CD4-positive, alpha-beta T cell treated with Interleukin-12 subunit alpha and Interleukin-12 subunit beta, for 1 hour (primary cell): Measurements from ENCODE around the gene MICAL2.
"Not testable (repeated sequence)": the region's sequence is repeated elsewhere in the genome, so short reads cannot be mapped to it uniquely, and the experiment has no call there.

Source experiments
- DNase-seq: peaks from one replicate; pipeline ENCODE4 v3.0.0-alpha.2; 2020

The MICAL2 gene

GRCh38 chr11:12137938-12138731 is 27.7 kb downstream of the MICAL2 start:
- DNase-seq, result no peak

GRCh38 chr11:12139144-12139881 is 28.9 kb downstream of the MICAL2 start:
- no peak for DNase-seq

GRCh38 chr11:12140186-12140793 is 29.9 kb downstream of the MICAL2 start:
- DNase-seq, result no peak

- no peak for DNase-seq
Observed at GRCh38 chr11:12141283-12141682, 30.9 kb downstream of the MICAL2 start.

- DNase-seq, result no peak
Observed at GRCh38 chr11:12142176-12142575, 31.8 kb downstream of the MICAL2 start.

- no peak for DNase-seq
Observed at GRCh38 chr11:12142909-12143308, 32.5 kb downstream of the MICAL2 start.

- DNase-seq, result no peak
Observed at GRCh38 chr11:12143461-12144258, 33.3 kb downstream of the MICAL2 start.

GRCh38 chr11:12144330-12145174 is 34.2 kb downstream of the MICAL2 start:
- DNase-seq, result no peak

GRCh38 chr11:12146678-12147077 is 36.3 kb downstream of the MICAL2 start:
- not testable (repeated sequence) for DNase-seq

GRCh38 chr11:12147827-12148226 is 37.4 kb downstream of the MICAL2 start:
- DNase-seq, result no peak

- no peak for DNase-seq
Observed at GRCh38 chr11:12148466-12148865, 38.1 kb downstream of the MICAL2 start.

- DNase-seq, result no peak
Observed at GRCh38 chr11:12148882-12149281, 38.5 kb downstream of the MICAL2 start.

GRCh38 chr11:12149672-12150225 is 39.4 kb downstream of the MICAL2 start:
- DNase-seq, result no peak

- DNase-seq, result no peak
Observed at GRCh38 chr11:12150831-12151382, 40.5 kb downstream of the MICAL2 start.

- no peak for DNase-seq
Observed at GRCh38 chr11:12152321-12152720, 41.9 kb downstream of the MICAL2 start.

GRCh38 chr11:12154871-12155668 is 44.7 kb downstream of the MICAL2 start:
- no peak for DNase-seq

GRCh38 chr11:12155696-12156095 is 45.3 kb downstream of the MICAL2 start:
- no peak for DNase-seq

GRCh38 chr11:12156301-12157140 is 46.1 kb downstream of the MICAL2 start:
- DNase-seq, result no peak

GRCh38 chr11:12157241-12157661 is 46.9 kb downstream of the MICAL2 start:
- no peak for DNase-seq
